CD1c-positive myeloid dendritic cell (primary cell): Measurements from ENCODE around the gene PTMA.
"Not testable (repeated sequence)": the region's sequence is repeated elsewhere in the genome, so short reads cannot be mapped to it uniquely, and the experiment has no call there.

Experiments
- DNase-seq: peaks from one replicate; pipeline ENCODE4 v3.0.0-alpha.2; 2016; ENCODE audit errors: extremely low spot score

Gene PTMA

GRCh38 chr2:231696004-231696367 is 12.3 kb upstream of the PTMA start:
- DNase-seq = no peak

DNA sequence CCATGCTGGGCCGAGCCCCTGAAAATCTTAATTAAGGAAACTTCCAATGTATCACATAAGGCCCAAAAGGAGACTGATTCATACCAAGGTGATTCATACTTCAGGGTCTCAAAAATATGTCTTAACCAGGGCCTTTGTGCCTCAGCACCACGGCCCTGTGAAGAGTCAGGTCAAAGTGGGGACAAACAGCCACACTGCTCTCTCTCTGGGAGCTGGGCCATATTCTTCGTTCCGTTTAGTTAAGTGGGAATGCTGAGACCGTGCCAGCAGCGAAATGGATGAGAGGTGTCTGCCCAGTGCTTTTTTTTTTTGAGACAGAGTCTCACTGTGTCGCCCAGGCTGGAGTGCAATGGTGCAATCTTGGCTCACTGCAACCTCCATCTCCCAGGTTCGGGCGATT is 9.3 kb upstream of the PTMA start:
- DNase-seq = no peak

DNA sequence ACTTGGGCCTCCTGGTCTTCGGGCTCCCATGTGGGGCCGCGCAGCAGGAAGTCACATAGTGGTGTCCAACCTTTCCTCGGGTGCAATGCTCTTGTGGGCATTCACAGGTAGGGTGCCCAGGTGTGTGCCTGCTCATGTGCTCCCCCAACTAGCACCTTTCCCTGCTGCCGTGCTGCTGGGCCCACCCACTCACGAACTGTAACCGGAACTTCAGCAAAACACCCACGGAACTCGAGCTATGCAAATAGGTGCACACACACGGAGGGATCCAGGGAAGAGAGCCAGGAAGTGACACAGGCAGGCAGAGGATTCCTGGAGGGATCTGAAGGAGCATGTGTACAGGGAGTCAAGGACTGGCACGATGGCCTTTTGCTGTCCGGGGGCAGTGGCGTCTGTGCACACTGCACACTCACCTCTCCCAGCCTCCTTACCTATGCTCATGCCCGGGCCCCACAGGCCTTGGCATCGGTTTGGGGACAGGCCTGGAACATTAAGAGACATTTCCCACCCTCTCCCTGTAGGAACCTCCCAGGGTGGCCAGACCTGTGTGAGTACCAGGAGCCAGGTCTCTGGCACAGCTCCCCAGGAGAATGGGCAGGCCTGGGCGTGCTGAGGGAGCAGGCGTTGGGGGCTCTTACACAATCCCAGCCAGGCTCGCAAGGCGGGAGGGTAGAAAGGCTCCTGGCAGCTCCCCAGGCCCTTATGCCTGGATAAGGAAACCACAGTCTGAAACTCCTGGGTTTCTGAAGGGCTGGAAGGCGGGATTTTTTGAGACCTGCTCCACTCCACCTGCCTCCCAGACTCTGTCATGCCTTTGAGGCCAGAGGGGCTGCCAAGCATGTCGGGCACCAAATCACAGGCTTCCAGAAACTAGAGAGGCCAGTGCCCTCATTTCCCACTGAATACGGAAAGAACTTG is 6.6 kb upstream of the PTMA start:
- DNase-seq = no peak

GRCh38 chr2:231704017-231704416 is 4.3 kb upstream of the PTMA start:
- no peak for DNase-seq

DNA sequence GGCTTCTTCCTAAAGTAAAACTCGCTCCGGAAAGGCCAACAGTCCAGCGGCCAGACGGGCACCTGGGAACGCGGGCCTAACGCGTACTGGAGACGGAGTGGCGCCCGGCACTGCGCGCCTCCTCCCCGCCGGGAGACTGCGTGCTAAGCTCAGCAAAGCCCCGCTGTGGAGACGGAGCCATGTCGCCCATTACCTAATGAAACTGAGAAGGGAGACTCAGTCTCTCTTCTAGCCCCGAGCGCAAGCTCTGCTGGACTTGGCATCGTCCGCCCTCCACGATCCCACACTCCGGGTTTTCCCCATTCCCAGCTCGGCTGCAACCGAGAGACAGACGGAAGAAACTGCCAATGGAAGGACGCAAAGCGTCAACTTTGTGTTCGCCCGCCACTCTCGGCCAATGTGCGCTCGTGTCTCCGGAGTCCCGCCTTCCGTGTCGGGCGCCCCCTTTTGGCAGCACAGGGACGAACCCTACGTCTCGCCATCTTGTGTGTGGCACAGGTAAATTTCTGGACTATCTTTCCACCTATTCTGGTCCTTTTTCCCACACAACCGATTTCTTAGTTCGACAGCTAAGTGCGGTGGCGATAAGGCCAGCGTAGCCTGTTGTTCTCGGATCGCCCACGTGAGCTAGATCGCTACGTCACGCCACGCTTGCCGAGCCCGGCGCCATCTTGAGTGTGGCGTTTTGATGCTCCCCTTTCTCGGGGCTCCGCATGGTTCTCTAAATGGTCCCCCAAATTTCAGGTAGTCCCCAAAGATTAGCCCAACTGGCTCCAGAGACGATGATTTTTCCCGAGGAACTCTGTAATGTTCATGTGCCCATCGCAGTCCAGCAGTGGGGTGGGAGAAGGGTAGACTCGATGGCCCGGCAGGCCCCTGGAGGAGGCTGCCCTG is 1.3 kb upstream of the PTMA start:
- peak; percentile 99 for DNase-seq

- no peak for DNase-seq
These were observed 749 bp upstream of the PTMA start for GRCh38 chr2:231707625-231707926.

- DNase-seq = peak; percentile 55
These were observed 679 bp downstream of the PTMA start for GRCh38 chr2:231708773-231709635.

- peak; percentile 48 for DNase-seq
These were observed 1.3 kb downstream of the PTMA start for GRCh38 chr2:231709636-231709980.

GRCh38 chr2:231709981-231710798 is 1.9 kb downstream of the PTMA start:
- DNase-seq = peak; percentile 95

GRCh38 chr2:231710799-231711676 is 2.7 kb downstream of the PTMA start:
- peak; percentile 63 for DNase-seq

- DNase-seq = no peak
These were observed 3.5 kb downstream of the PTMA start for GRCh38 chr2:231711677-231712450.

GRCh38 chr2:231712451-231713021 is 4.2 kb downstream of the PTMA start:
- peak; percentile 66 for DNase-seq

DNA sequence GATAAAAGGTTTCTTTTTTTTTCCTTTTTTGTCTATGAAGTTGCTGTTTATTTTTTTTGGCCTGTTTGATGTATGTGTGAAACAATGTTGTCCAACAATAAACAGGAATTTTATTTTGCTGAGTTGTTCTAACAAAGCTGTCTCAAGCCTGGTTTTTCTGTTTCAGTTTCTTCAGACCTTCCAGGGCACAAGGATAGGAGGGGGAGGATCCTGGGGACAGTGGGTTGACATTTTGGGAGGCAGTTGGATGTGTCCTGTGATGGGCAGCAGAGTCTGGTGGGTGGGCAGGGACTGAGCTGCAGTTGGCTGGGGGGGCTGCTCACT is 5.0 kb downstream of the PTMA start:
- not testable (repeated sequence) for DNase-seq

GRCh38 chr2:231713730-231714638 is 5.7 kb downstream of the PTMA start:
- peak; percentile 94 for DNase-seq

- DNase-seq = peak; percentile 75
These were observed 6.5 kb downstream of the PTMA start for GRCh38 chr2:231714639-231715498.

DNA sequence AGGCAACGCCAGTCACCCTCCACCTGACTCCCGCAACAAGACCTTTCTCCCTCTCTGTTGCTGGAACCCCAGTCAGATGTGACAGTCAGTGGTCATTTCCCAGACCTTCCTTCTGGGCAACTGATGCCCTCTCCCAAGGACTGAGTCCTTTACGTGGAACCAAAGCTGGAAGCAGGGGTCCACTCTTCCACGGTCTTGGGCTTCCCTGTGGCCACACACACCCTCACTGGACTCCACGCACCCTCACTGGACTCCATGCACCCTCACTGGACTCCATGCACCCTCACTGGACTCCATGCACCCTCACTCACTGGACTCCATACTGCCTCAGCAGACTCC is 7.1 kb downstream of the PTMA start:
- no peak for DNase-seq

- no peak for DNase-seq
These were observed 7.8 kb downstream of the PTMA start for GRCh38 chr2:231715988-231716616.
